ENCODE results near the gene ZFP14.
"Not testable (repeated sequence)": the region's sequence is repeated elsewhere in the genome, so short reads cannot be mapped to it uniquely, and the experiment has no call there.

The ZFP14 gene

DNA sequence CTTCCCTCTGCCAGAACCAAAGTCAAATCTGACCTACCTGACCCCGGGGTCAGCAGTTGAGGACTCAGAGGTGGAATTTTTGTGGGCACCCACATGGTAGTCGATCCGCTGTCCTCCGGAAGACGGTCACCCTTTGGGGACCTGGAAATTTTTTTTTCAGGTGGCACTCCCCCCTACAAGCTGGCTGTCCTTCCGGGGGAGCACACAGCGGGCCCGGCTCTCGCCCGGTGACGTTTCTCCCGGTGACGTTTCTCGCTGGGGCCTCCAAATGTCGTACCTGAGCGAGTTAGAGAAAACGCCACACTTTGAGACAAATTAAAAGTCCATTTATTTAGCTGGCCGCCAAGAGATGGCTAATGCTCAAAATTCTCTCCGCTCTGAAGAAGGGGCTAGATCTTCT, 48.8 kb downstream of the ZFP14 start:
- DNase-seq = no peak

DNA sequence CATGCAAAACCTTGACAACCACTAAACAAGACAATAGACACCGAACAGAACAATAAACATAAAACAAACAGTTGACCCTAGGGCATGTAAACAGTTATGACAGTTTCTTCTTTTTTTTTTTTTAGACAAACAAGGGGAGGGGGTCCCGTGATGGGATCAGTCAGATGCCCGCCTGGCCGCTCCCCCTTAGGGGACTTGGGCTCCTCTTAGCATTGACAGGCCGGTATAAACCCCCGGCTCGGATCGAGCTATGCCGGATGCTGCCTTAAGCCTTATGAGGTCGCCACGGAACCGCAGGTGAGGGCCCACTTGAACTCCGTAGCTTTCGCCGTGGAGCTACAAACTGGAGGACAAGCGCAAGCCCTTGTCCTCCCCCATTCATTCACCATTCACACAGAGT, 49.5 kb downstream of the ZFP14 start:
- DNase-seq = not testable (repeated sequence)

DNA sequence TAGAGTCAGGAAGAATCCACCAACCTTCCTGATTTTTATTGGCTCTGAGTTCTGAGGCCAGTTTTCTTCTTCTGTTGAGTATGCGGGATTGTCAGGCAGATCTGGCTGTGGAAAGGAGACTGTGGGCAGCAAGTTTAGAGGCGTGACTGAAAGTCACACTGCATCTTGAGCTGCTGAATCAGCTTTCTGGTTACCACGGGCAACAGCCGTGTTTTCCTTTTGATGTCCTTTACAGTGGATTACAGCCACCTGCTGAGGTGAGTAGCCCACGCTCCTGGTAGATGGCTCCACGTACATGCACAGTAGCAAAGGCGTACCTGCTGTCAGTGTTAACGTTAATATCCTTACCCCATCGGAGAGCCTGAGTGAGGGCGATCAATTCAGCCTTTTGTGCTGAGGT, 52.4 kb downstream of the ZFP14 start:
- not testable (repeated sequence) for DNase-seq

DNA sequence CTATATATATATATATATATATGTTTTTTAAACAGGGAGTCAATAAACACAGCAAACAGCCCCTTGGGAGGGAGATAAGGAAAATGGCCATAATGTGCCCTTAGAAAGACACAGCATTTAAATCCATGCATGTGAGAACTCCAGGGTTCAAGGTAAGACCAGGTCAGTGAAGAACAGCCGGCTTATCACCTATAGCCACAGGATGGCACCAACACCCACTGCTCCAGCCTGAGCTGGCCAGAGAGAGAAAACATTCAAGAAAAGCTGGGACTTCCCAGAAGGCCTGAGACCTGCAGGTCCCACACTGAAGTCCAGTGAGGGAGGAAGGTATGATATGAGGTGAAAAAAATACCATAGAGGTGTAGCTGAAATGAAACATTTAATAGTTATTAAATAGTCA, 63.8 kb downstream of the ZFP14 start:
- not testable (repeated sequence) for DNase-seq

DNA sequence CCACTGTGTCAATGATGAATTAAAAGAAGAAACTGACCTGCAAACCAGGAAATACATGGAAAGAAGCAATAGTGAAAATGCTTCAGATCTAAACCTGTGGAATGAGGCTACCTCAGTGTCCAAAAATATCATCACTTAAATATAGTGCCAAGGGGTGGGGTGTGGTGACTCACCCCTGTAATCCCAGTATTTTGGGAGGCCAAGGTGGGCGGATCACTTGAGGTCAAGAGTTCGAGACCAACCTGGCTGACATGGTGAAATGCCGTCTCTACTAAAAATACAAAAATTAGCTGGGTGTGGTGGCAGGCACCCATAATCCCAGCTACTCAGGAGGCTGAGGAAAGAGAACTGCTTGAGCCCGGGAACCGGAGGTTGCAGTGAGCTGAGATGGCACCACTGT, 64.9 kb downstream of the ZFP14 start:
- DNase-seq = not testable (repeated sequence)

DNA sequence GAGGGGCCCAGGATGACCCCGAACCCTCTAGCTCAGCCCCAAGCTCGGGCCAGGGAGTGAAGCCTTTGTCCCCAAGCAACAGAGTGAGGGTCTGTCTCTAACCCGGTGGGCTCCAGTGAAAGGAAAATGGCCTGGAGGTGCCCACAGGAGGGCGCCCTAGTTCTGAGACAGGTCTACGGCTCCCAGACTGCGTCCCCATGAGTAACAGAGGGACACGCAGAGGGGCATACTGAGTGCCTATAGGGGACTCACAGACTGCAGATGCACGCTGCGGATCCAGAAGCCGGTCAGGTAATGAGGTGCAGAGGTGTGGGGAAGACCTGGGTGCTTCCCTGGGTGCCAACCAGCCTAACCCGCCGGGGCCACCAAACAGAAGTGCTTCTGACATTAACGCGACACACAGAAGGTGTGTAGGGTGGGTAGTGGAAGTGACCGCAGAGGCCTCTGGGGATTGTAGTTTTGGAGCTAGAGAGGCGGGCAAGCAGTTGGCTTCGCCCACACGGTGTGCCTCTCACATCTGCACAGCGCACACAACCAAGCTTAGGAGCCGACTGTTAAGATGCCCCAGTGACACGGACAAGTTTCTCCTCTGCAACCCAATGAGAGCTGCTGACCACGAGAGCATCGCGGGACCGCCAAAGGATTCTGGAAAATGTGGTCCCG, 67.8 kb downstream of the ZFP14 start:
- not testable (repeated sequence) for DNase-seq

DNA sequence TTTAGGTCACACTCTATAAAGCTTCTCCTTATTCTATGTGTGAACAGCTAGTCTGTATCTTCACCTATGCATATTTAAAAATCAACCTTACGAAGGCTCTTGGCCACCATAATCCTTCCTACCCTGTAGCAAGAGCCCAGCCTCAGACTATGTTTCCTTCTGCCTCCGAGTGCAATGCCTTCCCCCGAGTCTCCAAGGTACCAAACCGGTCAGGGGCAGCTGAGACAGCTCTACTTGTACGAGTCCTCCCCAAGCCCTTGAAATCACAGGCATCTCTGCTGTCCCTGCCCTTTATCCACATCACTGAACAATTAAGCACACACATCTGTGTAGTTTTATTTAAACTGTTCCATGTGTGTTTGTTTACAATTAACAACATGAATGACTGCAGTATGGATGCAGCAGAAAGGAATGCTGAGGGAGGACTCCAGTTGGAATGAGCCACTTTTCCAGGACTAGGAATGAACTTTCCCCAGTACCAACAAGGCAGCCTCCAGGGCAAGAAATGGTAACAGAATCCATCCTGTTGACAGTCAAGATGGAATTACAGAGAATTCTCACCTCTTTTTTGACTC, 68.5 kb downstream of the ZFP14 start:
- not testable (repeated sequence) for DNase-seq

DNA sequence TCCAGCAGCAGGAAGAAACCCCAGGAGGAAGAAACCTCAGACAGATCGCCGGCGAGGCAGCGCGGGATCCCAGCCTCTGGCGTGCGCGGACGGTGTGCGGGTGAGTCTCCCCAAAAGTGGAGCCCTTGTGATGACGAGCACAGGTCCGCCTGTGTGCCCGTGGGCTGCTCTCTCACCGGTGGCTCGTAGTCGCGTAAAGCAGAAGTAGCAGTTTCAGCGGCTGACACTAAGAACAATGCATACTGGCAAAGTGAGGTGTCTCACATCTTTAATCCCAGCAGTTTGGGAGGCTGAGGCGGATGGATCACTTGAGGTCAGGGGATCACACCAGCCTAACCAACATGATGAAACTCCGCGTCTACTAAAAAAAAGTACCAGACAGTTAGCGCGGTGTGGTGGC, 69.2 kb downstream of the ZFP14 start:
- not testable (repeated sequence) for DNase-seq

DNA sequence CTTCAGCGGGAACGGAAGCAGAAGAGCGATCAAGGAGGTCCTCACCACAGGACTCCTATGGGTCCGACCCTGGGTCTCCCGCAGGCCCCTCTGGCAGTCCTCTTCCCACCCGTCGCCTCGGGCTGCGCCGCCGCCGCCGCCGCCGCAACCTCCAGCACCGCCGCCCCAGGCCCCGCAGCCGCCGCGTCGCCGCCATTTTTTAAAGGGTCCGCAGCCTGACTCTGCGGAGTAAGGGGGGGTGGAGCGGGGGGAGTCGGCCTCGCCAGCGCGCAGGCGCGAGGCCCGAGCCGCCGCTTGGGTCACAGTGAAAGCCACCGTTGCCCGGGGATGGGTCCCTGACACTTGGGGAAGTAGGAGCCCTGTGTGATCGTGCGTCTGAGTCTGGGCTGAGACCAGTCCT, 69.7 kb downstream of the ZFP14 start:
- DNase-seq = not testable (repeated sequence)

DNA sequence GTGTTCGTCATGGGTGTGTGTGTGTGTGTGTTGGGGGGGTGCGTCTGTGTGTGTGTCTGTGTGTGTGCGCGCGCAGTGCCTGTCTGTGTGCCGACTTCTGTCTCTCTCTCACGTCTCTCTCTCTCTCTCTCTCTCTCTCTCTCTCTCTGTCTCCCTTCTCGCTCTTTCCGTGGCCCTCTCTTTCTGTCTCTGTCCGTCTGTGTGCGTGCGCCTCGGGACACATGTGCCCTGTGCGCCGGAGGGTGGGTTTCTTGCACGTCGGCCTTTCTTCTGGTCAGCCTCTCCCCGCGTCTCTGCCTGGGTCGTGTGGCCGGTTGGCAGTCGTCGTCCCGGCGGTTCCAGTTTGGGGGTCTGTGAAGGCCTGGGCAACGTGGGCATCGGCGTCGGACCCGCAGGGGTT, 86.7 kb downstream of the ZFP14 start:
- not testable (repeated sequence) for DNase-seq
